SKM-1 treated with dmso at 0.1 percent for 144 hours (cell line): ENCODE measurements around the gene ERC2.

ENCODE experiments used
- DNase-seq: peaks from one replicate; lab custom pipeline; 2025; ENCODE audit not compliant: unreplicated experiment; lab: John Stamatoyannopoulos, UW

Gene ERC2

DNA sequence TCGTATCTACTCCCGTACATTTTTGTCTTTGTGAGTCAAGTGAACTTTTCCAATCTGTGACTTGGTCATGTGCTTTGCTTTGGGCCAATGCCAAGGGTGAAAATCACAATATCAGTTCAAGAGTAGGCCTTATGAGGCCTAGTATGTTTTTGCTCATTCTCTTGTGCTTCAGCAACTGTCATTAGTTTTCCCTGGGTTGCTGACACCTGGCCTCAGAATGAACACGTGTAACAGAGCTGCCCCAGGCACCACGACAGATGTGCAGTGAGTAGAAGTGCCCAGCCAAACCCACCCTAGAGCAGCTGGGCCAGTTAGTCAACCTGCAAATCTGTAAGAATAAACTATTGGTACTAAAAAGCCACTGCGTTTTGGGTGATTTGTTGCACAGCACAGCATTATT lies 520.9 kb downstream of the ERC2 start:
- DNase-seq, result no peak

DNA sequence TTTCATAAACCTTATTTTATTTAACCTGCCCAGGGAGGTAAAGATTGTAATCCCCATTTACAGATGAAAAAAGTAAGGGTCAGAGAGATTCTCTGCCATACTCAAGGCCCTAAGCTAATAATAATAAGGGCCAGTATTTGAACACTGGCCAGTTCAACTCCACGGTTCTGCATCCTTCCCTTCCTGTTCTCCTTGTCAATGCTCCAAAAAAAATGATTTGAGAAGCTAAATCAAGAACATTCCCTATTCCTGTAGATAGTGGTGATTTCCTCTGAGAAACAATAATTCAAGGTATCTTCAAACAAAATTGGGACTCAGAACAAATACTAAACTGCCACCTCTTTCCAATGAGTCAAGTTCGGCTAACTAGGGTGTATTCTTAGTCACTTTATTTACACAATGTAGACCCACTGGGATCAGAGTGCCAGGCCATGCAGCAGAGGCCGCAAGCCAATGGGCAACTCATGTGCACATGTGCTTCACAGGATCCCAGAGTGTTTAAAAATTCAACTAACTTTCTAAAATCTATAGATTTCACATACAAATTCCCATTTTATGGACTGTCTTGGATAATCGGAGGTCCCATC lies 521.6 kb downstream of the ERC2 start:
- no peak for DNase-seq

GRCh38 chr3:55942868-55943267 lies 525.4 kb downstream of the ERC2 start:
- no peak for DNase-seq

DNA sequence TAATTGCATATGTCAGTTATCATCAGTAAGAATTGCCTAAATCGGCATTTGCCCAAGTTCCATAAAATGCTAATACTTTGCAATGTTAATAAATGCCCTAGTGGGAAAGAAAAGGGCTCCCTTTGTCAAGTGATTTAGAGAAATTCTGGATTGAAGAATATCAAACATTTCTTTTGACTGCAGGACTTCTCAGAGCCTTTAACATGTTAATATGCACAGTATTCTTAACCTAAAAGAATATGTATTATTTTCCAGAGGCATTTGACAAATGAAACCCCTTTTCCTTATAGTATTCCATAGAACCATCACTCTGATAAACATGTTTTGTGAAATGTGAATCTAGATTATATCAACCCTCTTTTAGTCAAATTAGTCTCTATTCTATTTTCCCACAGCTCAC lies 529.0 kb downstream of the ERC2 start:
- no peak for DNase-seq

- DNase-seq, result no peak
Measured at GRCh38 chr3:55937301-55937700, 531.0 kb downstream of the ERC2 start.

DNA sequence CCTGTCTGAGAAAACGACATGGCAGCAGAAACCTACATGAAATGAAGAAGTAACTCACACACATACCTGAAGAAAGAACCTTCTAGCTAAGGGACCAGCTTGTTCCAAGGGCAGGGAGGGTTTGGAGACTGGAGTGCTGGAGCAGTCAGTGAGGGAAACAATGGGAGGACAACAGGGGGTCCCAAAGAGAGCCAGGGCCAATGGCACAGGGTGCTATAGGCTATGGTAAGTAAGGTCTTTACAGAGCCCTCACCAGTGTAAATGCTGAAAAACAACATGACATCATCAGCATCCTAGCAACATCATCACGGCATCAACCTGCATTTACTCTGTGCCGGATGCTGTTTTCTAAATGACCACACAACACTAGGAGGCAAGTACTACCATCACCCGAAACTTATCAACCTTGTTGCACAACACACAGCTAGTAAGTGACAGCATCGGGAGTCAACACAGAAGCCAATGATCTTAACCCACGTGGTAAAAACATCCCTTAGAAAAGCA lies 531.7 kb downstream of the ERC2 start:
- DNase-seq, result no peak

- no peak for DNase-seq
Measured at GRCh38 chr3:55935241-55935640, 533.0 kb downstream of the ERC2 start.

DNA sequence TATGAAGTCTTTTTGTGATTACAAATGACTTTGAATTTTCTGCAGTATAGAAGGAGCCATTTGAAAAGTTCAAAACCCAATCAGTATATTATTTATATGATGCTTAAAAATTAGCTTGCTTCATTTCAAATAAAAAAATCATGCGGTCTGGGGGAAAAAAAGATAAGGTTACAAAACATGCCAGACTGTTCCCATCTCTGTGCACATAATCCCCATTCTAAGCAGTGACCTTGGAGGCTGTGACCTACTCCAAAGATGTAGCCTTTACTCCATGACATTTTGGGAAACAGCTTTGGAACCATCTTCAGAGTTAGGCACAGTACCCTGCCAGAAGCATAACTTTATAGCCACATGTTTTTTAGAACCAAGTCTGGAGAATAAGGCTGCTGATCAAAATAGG lies 533.5 kb downstream of the ERC2 start:
- no peak for DNase-seq

DNA sequence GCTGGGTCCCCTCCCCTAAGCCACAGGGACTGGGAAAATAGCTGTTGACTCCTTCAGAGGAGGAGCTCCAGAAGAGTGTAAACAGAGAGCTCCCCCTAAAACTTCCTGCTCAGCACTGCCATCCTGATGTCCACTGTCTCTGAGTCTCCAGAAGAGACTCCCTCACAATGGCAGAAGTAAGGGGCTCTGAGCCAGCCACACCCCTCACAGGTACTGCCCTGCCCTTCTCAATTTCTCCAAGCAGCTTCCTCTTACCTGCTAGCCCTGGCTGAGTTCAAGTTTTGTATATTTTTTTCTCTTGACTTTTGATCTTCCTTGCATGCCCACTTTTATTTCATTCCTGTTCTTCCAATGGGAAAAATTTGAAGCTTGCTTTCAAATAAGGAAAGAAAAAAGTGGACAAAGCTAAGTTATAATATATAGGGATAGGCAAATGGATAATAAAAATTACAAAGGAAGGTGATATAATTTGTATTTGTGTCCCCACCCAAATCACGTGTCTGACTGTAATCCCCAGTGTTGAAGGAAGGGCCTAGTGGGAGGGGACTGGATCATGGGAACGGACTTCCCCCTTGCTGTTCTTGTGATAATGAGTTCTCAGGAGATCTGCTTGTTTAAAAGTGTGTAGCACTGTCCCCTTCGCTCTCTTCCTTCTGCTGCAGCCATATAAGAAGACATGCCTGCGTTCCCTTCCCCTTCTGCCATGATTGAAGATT lies 539.0 kb downstream of the ERC2 start:
- no peak for DNase-seq

- DNase-seq, result no peak
Measured at GRCh38 chr3:55923626-55924025, 544.6 kb downstream of the ERC2 start.

- DNase-seq, result no peak
Measured at GRCh38 chr3:55923207-55923606, 545.1 kb downstream of the ERC2 start.

- no peak for DNase-seq
Measured at GRCh38 chr3:55912880-55913279, 555.4 kb downstream of the ERC2 start.

DNA sequence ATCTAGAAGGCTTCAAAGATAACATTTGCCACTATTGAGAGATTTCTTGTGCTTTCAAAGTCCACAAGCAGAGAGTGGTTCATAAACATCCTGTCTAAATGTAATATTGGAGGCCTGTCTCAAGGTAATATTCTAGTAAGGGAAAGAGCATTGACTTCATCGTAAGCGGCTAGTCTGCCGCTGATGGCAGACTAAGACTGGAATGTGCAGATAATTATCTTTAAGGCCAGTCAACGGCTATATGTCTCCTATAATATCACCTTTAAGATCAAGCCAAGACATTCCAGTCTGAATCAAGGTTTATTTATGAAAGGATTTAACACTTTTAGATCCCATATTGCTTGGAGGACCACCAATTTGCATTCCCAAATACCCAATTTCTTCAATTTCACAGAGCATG lies 557.0 kb downstream of the ERC2 start:
- DNase-seq, result no peak

GRCh38 chr3:55910543-55910942 lies 557.7 kb downstream of the ERC2 start:
- no peak for DNase-seq

GRCh38 chr3:55909373-55909772 lies 558.9 kb downstream of the ERC2 start:
- no peak for DNase-seq

- DNase-seq, result no peak
Measured at GRCh38 chr3:55907616-55908015, 560.7 kb downstream of the ERC2 start.

DNA sequence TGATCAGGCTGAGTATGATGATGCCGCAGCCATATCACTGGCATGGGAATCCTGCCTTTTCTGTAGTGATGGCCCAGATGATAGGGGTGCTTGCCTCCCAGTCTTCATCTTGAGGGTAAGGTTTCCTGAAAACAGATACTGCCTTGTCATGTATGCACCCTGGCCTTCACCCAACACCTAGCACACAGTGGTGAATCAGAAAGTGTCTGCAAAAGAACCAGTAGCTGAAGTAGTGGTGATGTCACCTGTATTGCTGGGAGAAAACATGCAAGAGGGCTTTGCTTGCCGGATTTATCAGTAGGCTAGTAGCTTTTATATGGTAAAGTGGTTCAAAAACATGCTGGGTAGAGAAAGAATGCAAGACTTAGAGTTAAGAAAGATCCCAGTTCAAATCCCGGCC lies 561.4 kb downstream of the ERC2 start:
- no peak for DNase-seq

DNA sequence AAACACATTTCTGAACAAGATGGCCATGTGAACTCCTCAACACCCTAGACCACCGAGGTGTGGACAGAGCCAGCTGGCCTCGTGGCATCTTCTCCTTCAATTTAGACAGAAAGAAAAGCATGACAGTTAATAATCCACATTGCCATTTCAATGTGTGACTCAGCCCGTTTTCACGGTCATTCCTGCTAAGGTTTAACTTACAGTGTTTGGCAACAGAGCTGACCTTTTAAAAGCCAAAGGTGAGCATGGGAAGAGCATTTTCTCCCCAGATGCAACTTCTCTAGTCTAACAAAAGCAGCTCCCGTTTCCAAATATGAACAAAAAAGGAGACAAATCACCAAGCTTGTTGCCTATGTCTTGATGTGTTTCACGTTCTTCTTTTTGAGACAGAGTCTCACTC lies 563.6 kb downstream of the ERC2 start:
- DNase-seq, result no peak

GRCh38 chr3:55903680-55904079 lies 564.6 kb downstream of the ERC2 start:
- DNase-seq, result no peak

GRCh38 chr3:55902221-55902900 lies 565.9 kb downstream of the ERC2 start:
- DNase-seq, result no peak

DNA sequence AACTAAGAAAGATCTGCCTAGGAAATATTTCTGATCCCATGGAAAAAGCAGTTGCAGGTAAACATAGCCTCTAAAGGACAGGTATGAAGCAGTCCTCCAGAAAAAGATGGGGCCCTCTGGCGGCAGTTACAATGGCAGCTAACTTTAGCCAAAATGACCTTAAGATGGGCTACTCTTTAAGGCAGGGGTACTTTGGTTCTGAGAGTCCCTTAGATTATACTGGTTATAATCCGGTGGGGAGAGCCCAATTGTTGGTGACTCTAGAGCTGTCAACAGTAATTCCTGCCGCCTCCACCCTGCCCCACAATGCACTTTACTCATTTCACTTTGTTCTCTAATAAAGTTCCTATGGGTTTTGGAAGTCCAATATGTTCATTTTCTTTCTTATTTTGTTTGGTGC lies 568.4 kb downstream of the ERC2 start:
- DNase-seq, result no peak

DNA sequence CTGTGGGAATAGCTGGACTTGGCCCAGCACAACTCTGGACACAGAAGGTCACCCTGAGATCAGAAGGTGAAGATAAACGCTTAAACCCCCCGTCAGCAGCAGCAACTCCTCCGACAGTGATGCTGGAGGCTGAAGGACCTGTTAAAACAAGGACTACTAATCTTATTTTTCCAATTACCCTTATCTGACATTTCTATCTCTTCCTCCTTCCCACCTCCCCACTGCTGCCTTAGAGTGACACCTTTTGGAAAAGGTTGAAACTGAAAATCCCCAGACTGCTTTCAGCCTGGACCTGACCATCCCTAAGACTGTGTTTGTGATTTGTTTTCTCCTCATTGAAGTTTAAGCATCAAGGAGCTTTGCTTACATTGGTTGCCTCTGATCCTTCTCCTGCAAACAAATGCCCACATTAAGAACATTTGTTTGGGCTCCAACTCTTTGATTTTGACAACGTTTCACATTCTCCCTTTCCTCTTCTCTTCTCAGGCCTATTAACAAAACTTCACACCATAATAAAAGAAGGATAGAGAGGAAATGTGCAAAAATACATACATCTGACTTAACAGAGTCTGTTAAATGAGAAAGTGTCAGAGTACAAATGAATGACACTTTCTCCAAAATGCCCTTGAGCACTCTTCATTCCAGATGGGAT lies 570.6 kb downstream of the ERC2 start:
- DNase-seq, result no peak
